Upper lobe of left lung (tissue), 6 donors: ENCODE data around the gene SMLR1. TPM values are rescaled to one million over a fixed set of nuclear protein-coding genes. Genes with fewer than 3 reads are reported as not detected.

Experiments
- ATAC-seq, 2 donors: fragments of 200-7000 bp; cut with Tn5 transposase; one replicate each; pipeline ENCODE4 v1.9.1; 2022; ENCODE audit warnings: mild to moderate bottlenecking in 2 of 2, moderate library complexity in 2 of 2; ENCODE audit not compliant: low FRiP score in 2 of 2
- DNase-seq, 2 donors: peaks; one replicate each; pipeline ENCODE4 v3.0.0-alpha.2; 2019 to 2020
- H3K27ac ChIP-seq, 4 donors: fragments of 200-600 bp; sonication (generic); one replicate each; pipeline ENCODE4 v1.5.1; 2016 to 2019
- H3K27me3 ChIP-seq, 4 donors: fragments of 200-600 bp; sonication (generic); one replicate each; pipeline ENCODE4 v1.5.1; 2017 to 2019
- H3K36me3 ChIP-seq, 4 donors: fragments of 200-600 bp; sonication (generic); one replicate each; pipeline ENCODE4 v1.5.1; 2016 to 2019
- H3K4me1 ChIP-seq, 4 donors: fragments of 200-600 bp; sonication (generic); one replicate each; pipeline ENCODE4 v1.5.1; 2018 to 2019
- H3K4me3 ChIP-seq, 4 donors: fragments of 200-600 bp; sonication (generic); one replicate each; pipeline ENCODE4 v1.5.1; 2017 to 2019; ENCODE audit warnings: mild to moderate bottlenecking in 2 of 4, moderate library complexity in 1 of 4
- H3K9me3 ChIP-seq, 4 donors: fragments of 200-600 bp; sonication (generic); one replicate each; pipeline ENCODE4 v1.5.1; 2018 to 2019
- EP300 ChIP-seq, 4 donors: sonication (generic); formaldehyde crosslinking; IDR thresholded peaks; one replicate each; pipeline ENCODE4 v1.5.1; 2017; ENCODE audit warnings: antibody characterized with exemption in 4 of 4, control low read depth in 2 of 4
- POLR2A ChIP-seq, 4 donors: fragments of 450-650 bp; IDR thresholded peaks; one replicate each; pipeline ENCODE4 v1.5.1; 2016 to 2017; ENCODE audit warnings: antibody characterized with exemption in 4 of 4, mild to moderate bottlenecking in 2 of 4
- POLR2AphosphoS5 ChIP-seq, 2 donors: sonication (generic); formaldehyde crosslinking; IDR thresholded peaks; one replicate each; pipeline ENCODE4 v1.5.1; 2017; ENCODE audit warnings: antibody characterized with exemption in 2 of 2
- WGBS, 2 donors: methylation state at CpG; one replicate each; pipeline ENCODE4 v1.1.5; 2017 to 2018; 5-methylcytosine and 5-hydroxymethylcytosine counted together
- total RNA-seq, 6 donors: library from RNA; depleted of rRNA in 4 of 6; stranded (reverse); fragments of >200 nt in 4 of 6; gene quantifications; one replicate each; pipeline versions ENCODE4 v1.1.0 to v1.2.1, GENCODE V29; 2016 to 2021
- TF ChIP-seq, protein P1 (sequence below), 6 experiments: fragments of 450-650 bp in 4 of 6; fragments of 200-600 bp in 2 of 6; sonication (generic) in 2 of 6; IDR thresholded peaks; one replicate each; pipeline ENCODE4 v1.5.1; 2016 to 2019; ENCODE audit warnings: antibody characterized with exemption in 6 of 6
- donor health status: DM: no; HTN: no; CAD: no; lungs with moderate emphysema.
- donor health status: DM: no; HTN: yes; CAD: no; lungs with severe emphysema.

Gene SMLR1
- total RNA-seq, 6 donors from 2014 or later, result 0.33 TPM; not detected in 5

DNA sequence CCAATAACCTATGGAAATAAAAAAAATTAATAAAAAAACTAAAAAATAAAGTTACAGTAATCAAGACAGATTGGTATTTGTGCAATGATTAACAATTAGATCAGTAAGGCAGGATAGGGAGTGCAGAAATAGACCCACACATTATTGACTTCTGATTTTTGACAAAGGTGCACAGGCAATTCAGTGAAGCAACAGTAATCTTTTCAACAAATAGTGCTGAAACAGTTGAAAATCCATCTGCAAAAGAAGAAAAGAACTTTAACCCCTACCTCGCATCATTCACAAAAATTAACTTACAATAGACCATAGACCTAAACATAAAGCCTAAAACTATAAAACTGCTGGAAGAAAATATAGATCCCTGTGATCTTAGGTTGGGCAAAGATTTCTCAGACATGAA, 4.5 kb upstream of the SMLR1 start:
- no peak overlapping the region for H3K4me3 ChIP-seq

DNA sequence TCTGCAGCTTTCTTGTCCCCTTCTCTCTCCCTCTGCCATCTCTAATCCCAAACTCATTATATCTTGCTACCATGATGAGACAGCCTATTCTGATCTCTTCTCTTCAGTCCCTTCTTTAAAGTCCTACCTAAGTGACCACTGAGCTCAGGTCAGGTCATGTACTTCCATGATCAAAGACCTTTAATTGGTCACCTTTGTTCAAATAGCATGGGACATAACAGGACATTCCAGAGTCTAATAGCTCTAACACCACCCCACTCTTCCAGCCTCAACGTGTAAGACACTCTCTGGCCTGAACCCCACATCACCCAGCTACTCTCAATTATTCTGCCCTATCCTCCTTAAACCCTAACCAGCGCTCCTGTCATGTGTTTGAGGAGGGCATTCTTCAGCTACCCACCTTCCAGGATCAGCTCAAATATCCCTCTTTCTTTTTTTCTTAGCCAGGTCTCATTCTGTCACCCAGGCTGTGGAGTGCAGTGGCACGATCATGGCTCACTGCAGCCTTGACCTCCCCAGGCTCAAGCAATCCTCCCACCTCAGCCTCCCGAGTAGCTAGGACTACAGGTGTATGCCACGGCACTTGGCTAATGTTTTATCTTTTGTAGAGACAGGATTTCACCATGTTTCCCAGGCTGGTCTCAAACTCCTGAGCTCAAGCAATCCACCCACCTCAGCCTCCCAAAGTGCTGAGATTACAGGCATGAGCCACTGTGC, 2.1 kb upstream of the SMLR1 start:
- ATAC-seq, result no peak
- TF ChIP-seq POLR2AphosphoS5 (IDR thresholded peaks at IDR 0.05) (no peak), EP300 (IDR thresholded peaks at IDR 0.05) (no peak), POLR2A (IDR thresholded peaks at IDR 0.05) (no peak)
- TF ChIP-seq, protein P1, sequence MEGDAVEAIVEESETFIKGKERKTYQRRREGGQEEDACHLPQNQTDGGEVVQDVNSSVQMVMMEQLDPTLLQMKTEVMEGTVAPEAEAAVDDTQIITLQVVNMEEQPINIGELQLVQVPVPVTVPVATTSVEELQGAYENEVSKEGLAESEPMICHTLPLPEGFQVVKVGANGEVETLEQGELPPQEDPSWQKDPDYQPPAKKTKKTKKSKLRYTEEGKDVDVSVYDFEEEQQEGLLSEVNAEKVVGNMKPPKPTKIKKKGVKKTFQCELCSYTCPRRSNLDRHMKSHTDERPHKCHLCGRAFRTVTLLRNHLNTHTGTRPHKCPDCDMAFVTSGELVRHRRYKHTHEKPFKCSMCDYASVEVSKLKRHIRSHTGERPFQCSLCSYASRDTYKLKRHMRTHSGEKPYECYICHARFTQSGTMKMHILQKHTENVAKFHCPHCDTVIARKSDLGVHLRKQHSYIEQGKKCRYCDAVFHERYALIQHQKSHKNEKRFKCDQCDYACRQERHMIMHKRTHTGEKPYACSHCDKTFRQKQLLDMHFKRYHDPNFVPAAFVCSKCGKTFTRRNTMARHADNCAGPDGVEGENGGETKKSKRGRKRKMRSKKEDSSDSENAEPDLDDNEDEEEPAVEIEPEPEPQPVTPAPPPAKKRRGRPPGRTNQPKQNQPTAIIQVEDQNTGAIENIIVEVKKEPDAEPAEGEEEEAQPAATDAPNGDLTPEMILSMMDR (IDR thresholded peaks at IDR 0.05), result no peak
- no peak for DNase-seq
- 78 to 91% methylated on average over 5 of the region's 5 CpGs for WGBS, 2 donors
- H3K4me1 ChIP-seq, result no peaks in the 10 kb centered on the region
- H3K36me3 ChIP-seq, result no peaks in the 10 kb centered on the region
- no peaks in the 10 kb centered on the region for H3K9me3 ChIP-seq
- no peaks in the 10 kb centered on the region for H3K27me3 ChIP-seq
- no peak overlapping the region for H3K27ac ChIP-seq
- H3K4me3 ChIP-seq, result no peak overlapping the region

More for the DNA sequence above, 4.5 kb upstream of the SMLR1 start:
- H3K4me1 ChIP-seq, result no peaks in the 10 kb centered on the region
- no peak overlapping the region for H3K27ac ChIP-seq
- WGBS, 2 donors, result 80 to 94% methylated on average over 1 of the region's 1 CpG
- DNase-seq (no peak), ATAC-seq (no peak)
- no peaks in the 10 kb centered on the region for H3K36me3 ChIP-seq
- no peaks in the 10 kb centered on the region for H3K27me3 ChIP-seq
- no peaks in the 10 kb centered on the region for H3K9me3 ChIP-seq
- TF ChIP-seq, protein P1 (IDR thresholded peaks at IDR 0.05), result no peak
- TF ChIP-seq EP300 (IDR thresholded peaks at IDR 0.05), result no peak
- TF ChIP-seq POLR2AphosphoS5 (IDR thresholded peaks at IDR 0.05), result no peak
- TF ChIP-seq POLR2A (IDR thresholded peaks at IDR 0.05), result no peak

DNA sequence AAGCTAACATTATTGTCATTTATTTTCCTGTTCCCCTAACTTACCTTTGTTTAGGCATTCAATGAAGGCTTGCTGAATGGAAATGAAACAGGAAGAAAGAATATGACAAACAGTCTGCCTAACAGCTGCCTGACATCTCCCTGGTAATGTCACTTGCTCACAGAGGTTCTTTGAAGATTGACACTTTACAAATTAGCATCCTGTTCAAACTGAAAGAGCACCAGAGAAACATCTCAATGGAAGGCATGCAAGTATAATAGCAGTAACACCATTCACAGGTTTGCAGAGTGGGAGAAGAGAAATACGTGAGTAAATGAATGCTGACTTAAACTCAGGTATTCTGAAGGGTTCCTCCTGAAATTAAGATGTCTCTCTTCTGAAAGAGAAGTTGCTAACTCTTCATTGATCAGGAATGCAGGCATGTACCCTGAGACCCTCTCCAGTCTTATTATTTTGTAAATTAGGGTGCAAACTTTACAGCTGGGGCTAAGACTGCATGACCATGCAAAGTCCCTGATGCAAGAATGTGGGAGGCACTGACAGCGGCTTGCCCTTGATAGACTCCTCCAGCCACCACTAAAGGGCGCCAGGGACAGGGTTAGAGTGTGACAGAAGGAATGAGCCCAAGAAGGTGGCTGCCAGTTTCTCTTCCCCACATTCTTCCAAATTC, 1.3 kb upstream of the SMLR1 start:
- DNase-seq (no peak), ATAC-seq (no peak)
- no peaks in the 10 kb centered on the region for H3K9me3 ChIP-seq
- H3K4me3 ChIP-seq, result no peak overlapping the region
- H3K4me1 ChIP-seq, result no peaks in the 10 kb centered on the region
- H3K36me3 ChIP-seq, result no peaks in the 10 kb centered on the region
- H3K27me3 ChIP-seq, result no peaks in the 10 kb centered on the region
- H3K27ac ChIP-seq, result no peak overlapping the region
- no peak for TF ChIP-seq EP300 (IDR thresholded peaks at IDR 0.05)
- TF ChIP-seq, protein P1 (IDR thresholded peaks at IDR 0.05), result no peak
- TF ChIP-seq POLR2A (IDR thresholded peaks at IDR 0.05), result no peak
- no peak for TF ChIP-seq POLR2AphosphoS5 (IDR thresholded peaks at IDR 0.05)
- 81 to 83% methylated on average over 3 of the region's 3 CpGs for WGBS, 2 donors

DNA sequence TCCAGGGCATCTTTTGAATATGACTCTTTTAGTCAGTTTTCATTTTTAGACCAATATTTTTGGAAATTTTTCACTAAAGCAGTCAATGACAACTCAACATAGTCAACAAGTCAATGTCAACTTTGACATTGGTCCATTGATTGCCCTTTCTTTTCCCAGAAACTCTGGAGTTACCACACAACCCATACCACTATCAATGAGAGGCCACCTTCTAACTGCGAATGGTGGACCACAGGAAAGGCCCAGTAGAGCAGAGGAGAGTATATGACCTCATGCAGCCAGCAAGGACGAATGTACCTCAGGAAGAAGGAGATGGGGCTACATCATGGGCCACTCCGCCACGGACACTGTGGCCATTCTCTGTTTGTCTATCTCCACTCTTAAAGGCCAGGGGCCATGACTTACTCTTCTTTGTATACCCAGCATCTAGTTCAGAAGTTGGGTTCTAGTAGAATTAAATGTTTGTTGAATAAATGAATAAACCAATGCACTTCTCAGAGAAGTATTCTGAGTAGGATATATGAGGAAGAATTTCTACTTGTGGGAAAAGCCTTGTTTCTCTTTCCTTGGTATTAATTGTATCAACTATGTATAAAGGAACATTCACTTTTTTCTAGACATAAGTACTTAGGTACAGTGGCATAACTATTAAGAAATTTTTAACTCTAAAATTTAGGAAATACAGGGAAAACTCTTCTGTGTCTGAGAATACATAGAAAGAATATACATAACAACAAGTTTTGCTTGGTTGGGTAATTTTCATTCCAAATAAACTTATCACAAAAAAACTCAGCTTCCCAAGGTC, 562 bp upstream of the SMLR1 start:
- Histone ChIP-seq H3K27ac (no peak overlapping the region), H3K4me3 (no peak overlapping the region), H3K4me1 (no peaks in the 10 kb centered on the region), H3K36me3 (no peaks in the 10 kb centered on the region), H3K27me3 (no peaks in the 10 kb centered on the region), H3K9me3 (no peaks in the 10 kb centered on the region)
- WGBS, 2 donors, result 93 to 96% methylated on average over 4 of the region's 4 CpGs
- no peak for ATAC-seq
- TF ChIP-seq POLR2AphosphoS5 (IDR thresholded peaks at IDR 0.05) (no peak), EP300 (IDR thresholded peaks at IDR 0.05) (no peak), POLR2A (IDR thresholded peaks at IDR 0.05) (no peak)
- TF ChIP-seq, protein P1 (IDR thresholded peaks at IDR 0.05), result no peak
- no peak for DNase-seq
